GM18520 (cell line): ENCODE data around the gene RSPO1.

Experiments
- ATAC-seq: cut with Tn5 transposase; IDR thresholded peaks from one replicate; pipeline ENCODE4 v1.9.1; 2021; ENCODE audit not compliant: unreplicated experiment

The RSPO1 gene

GRCh38 chr1:37657620-37658412, 23.1 kb upstream of the RSPO1 start:
- no peak for ATAC-seq

GRCh38 chr1:37656881-37657280, 22.2 kb upstream of the RSPO1 start:
- ATAC-seq: no peak

- ATAC-seq: no peak
These were observed 21.3 kb upstream of the RSPO1 start for GRCh38 chr1:37656026-37656425.

- no peak for ATAC-seq
These were observed 20.6 kb upstream of the RSPO1 start for GRCh38 chr1:37655274-37655673.

GRCh38 chr1:37653906-37654305, 19.2 kb upstream of the RSPO1 start:
- ATAC-seq: no peak

- no peak for ATAC-seq
These were observed 18.3 kb upstream of the RSPO1 start for GRCh38 chr1:37652976-37653375.

GRCh38 chr1:37651803-37652202, 17.1 kb upstream of the RSPO1 start:
- ATAC-seq: no peak

- no peak for ATAC-seq
These were observed 16.0 kb upstream of the RSPO1 start for GRCh38 chr1:37650721-37651120.

- ATAC-seq: no peak
These were observed 15.5 kb upstream of the RSPO1 start for GRCh38 chr1:37650173-37650572.

- ATAC-seq: no peak
These were observed 12.6 kb upstream of the RSPO1 start for GRCh38 chr1:37647281-37647680.

GRCh38 chr1:37641059-37641458, 6.4 kb upstream of the RSPO1 start:
- no peak for ATAC-seq

- ATAC-seq: no peak
These were observed 1.7 kb upstream of the RSPO1 start for GRCh38 chr1:37636435-37636834.

GRCh38 chr1:37634992-37635902, 555 bp upstream of the RSPO1 start:
- ATAC-seq: no peak

- no peak for ATAC-seq
These were observed 801 bp downstream of the RSPO1 start for GRCh38 chr1:37633938-37634243.

- no peak for ATAC-seq
These were observed 1.4 kb downstream of the RSPO1 start for GRCh38 chr1:37633040-37633937.

GRCh38 chr1:37631036-37631435, 3.7 kb downstream of the RSPO1 start:
- ATAC-seq: no peak

- no peak for ATAC-seq
These were observed 4.2 kb downstream of the RSPO1 start for GRCh38 chr1:37630426-37631028.

- ATAC-seq: no peak
These were observed 4.8 kb downstream of the RSPO1 start for GRCh38 chr1:37629726-37630425.

- no peak for ATAC-seq
These were observed 5.7 kb downstream of the RSPO1 start for GRCh38 chr1:37629008-37629407.

GRCh38 chr1:37628026-37628556, 6.6 kb downstream of the RSPO1 start:
- no peak for ATAC-seq
